HG03103 (cell line): Measurements from ENCODE around the gene CDH4.

Experiments
- ATAC-seq: cut with Tn5 transposase; IDR thresholded peaks from one replicate; pipeline ENCODE4 v1.9.1; 2021; ENCODE audit warnings: low read depth; ENCODE audit not compliant: unreplicated experiment

Gene CDH4

DNA sequence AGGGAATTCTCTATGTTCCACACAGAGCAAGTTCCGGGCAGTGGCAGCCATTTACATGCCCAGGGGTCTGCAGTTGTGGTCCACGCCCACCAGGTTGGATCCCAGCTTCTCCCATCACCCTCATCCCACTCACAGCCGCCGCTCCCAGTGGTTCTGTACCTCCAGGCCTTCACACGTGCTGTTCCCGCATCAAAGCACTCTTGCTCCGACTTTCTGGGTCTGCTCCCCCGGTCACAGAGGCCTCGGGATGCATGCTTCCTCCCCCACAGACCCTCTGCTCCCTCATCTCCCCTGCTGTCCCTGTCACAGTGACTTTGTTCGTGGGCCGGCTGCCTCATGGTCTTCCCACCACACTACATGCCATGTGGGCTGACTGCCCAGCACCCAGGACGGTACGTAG is 481.2 kb downstream of the CDH4 start:
- no peak for ATAC-seq

DNA sequence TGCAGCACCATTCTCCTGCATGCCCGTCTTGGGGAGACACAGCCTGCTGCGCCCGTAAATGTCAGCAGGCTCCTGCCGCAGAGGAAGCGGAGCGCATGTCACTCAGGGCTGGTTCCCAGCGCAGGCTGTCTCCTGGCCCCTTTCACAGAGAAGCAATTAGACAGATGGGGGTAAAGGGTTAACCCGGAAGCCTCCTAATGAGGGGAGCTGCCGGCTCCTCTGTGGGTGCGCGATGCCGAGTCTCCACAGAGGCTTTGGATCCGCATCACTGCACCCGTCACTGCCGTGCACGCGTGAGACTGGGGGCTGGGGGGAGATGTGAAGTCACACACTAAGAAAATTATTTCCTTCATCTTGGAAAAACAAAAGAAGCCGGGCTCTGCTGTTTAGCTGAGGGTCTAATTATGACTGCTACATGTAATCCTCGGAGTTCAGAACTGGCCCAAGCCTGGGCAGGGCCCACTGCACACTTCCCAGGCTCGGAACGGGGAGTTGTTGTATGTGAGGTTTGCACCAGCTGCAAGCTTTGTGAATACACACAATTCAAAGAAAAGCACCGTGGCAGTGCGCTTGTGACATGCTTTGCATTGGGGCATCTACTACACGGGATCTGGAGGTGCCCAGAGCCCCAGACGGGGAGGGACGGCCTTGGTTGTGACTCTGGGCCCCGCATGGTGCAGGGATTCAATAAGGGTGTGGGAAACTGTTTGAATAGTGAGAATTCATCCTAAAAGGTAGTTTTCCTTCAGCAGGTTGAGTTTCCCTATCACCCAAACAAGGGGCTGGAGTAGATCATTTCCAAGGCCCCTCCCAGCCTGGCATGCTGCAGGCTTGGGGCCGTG is 482.1 kb downstream of the CDH4 start:
- no peak for ATAC-seq

DNA sequence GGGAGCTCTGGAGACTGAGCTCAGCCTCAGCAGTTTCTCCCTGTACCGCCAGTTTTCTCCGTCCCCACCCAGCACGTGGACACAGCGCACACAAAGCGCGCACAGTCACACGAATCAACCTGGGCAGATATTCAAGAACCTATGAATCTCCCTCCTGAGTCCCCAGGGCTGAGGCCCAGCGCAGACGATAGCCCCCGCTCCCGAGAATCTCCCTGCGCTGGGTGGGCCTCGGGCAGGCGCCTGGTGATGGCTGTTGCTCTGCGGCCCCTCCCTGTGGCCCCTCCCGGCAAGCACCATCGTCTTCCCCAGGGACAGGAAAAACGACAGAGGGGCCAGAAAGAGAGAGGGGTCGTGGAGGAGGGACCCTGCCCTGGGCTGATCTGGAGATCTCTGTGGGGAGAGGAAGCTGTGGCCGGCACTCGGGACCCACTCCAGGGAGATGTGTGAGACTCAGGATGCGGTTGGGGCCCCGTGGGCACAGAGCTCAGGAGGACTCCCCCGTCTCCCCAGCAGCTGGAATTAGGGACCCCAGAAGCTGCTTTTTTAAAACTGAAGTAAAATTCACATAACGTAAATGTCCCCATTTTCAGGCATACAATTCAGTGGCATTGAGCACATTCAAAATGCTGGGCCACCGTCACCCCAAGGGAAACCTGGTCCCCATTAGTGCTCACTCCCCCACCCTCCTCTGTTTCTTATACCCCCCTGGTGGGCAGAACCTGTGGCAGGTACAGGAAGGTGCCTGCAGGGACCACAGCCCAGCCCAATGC is 482.9 kb downstream of the CDH4 start:
- no peak for ATAC-seq

DNA sequence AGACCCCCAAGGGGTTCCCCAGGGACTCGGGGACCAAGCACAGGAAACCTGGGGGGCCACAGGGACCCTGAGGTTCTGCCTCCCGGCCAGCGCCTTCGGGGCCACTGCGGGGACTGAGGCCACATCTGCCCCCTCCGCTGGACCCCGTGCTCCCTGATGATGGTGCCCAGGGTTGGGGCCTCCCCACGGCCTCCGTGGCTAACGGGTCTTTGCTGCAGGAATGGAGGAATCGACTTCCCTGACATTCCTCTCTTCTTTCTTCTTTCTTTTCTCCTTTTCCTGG is 483.4 kb downstream of the CDH4 start:
- ATAC-seq, result no peak

DNA sequence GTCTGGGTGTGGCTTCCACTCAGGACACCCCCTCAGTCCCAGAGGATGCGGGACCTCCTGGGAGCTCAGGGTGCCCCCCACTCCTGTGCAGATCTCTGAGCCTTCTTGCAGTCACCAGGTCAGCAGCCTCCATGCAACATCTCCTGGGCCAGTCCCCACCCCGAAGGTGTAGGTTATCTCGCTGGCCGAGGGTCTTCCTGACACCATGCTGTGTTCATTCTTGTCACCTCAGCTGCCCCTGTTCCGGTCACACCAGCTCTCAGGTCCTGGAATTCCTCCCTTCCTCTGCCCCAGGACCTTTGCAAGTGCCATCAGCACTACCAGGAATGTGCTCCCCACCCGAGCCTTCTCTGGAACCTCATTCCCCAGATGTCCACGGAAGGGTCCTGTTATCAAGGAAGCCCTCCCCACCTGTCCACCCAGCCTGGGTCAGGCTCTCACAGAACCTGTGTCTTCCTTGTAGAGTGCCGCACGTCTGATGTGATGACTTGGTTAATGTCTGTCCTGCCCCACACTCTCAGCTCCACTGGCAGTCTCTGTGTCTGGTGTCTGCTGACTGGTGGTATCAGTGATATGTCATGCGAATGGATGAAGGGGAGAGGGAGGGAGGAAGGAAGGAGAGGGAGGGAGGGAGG is 484.1 kb downstream of the CDH4 start:
- no peak for ATAC-seq

DNA sequence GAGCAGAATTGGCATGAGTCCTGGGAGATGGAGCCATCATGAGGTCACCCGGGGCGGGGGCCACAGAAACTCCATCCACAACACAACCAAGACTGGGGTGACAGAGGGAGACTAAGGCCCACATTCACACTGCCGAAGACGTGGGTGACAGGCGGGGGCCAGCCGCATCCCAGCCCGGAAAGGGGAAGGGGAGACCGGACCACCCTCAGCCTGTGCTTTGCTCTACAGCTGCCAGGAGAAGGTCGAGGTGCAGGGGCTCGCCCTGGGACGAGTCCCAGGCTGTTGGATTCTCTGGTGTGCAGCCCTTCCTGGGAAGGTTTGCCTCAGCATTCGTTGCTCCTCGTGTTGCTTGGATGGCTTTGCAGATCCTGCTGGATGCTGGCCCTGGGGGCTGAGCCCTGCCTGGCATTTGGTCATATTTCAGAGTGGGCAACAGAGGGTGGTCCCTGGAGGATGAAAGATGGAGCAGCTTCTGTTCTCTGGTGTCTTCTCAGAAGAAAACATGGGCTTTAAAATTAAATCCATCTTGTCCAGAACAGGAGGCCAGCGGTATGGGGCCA is 484.8 kb downstream of the CDH4 start:
- no peak for ATAC-seq

DNA sequence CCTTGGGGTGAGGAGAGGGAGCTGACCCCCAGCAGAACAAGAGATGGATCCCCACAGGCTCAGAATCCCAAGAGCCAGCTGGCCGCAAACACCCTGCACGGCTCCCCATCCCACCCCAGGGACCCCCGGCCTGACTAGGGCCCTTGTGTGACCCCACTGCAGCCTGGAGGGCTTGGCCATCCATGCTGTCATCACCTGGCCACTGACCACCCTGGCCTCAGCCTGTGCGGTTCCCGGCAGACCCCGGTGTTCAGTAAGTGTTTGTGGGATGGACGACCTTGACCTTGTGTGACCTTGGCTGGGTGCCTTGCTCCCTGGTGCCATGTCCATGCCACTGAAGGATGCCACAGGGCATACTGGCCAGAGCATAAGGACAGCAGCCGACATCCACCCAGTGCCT is 485.3 kb downstream of the CDH4 start:
- ATAC-seq, result no peak

DNA sequence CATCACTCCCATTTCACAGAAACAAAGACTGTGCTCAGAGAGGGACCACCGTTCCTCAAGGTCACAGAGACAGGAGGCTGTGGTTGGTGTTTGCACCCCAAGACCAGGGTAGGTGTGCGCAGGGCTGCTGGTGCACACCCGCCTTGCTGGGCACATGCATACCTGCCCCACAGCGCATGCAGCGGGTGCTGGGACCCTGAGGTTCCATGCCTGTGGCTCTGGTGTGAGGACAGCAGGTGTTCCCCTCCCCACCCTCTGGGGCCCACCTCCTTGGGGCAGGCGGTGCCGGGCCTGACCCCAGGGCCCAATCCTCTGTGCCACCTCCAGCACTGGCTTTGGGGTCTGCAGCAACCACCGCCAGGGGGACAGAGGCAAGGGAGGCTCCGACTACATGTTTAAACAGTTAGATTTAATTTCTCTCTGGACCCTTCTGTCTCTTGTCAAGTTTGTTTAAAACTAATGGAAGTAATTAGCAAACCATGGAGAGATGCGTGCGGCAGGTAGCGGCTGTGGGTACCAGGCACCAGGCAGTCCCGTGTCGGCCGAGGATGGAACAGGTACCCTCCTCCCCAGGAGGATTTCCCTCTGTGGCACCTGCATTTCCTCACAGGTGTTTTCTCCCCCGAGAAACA is 485.9 kb downstream of the CDH4 start:
- no peak for ATAC-seq

DNA sequence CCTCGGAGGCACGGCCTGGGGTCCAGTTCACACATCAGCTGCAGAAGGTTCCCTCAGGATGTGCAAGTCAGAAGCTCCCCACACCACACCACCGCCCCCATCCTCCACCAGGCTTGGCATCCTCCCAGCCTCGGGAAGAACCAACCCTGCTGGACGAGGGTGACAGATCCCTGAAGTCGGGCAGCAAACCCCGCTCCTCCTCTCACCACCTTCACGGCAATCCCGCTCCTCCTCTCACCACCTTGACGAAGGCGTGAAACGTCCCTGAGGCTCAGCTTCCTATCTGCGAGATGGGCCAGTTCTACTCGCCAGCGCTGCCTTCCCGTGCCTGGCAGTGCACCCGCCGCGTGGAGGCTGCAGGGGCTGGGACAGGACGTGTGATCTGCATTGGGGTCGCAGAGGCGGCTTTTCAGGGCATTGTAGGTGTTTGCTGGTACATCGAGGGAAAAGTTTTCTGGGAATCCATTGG is 486.6 kb downstream of the CDH4 start:
- ATAC-seq, result no peak

DNA sequence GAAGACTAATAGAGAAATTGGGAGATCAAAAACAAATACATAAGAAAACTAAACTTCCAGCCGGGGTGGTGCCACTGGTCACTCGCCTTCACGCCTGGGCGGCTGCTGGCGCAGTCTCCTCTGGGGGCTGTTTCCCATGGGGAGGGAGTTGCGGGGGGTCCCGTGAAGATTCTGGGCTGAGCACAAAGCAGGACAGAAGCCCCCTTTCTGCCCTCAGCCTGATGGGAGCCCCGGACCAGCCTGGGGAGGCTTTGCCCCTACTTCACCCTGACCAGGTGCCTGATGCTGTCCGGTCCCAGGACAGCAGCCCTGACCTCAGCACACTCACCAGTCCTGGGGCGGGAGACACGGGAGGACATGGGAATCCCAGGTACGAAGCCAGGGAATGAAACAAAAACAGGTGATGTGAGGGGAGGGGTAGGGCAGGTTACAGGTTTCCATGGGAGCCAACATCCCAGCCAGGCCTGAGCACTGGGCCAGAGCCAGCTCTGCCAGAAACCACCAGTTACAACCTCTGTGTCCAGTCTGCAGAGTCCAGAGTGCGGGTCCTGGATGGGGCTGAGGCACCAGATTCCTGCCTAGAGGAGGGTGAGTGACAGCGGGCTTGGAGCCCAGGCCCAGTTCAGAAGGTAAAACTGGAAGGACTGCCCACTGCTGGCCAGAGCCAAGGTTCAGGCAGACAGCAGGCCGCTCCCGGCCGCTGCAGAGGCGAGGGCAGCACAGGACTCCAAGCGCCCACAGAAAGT is 487.2 kb downstream of the CDH4 start:
- no peak for ATAC-seq

DNA sequence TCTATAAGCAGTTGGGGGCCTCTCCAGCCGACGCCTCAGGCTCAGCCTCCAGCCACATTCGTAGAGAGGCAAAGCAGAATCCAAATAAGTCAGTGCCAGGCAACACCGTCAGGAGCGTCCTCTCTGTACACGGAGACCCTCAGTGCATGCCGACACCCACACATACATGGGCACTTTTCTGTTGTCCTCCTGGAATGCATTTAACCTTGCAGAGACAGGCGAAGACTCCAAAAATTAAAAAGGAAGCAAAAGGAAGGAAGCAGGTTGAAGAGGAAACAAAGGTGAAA is 487.7 kb downstream of the CDH4 start:
- ATAC-seq, result no peak

DNA sequence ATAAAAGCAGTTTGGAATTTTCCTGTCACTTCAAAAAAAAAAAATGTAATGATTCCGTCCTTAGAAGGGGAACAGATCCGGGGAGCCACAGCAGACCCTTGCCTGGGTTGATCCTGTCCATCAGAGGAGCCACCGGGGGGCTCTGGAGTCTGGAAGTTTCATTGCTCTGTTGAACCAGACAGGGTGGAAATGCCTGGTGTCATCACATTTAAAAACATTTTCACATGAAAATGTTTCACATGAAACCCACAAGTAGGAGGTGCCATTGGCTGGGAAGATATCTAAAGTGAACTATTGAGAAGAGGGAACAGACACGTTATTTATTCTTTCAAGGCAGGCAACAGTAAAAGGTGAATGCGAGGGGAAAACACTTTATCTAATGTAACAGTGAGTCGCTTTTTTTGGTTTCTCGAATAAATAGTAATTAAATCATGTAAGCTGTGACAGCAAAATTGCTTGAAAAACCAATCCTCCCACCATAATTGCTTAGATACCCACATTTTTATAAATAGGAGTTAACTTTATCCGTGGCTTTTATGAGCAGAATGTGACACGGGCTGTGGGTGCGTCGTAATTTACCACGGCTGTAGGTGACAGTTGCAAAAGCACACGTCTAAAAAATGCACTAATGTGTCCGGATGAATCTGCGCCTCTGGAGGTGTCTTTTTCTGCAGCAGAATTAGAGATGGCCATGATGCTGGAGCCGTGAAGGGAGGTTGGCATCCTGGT is 490.2 kb downstream of the CDH4 start:
- no peak for ATAC-seq

DNA sequence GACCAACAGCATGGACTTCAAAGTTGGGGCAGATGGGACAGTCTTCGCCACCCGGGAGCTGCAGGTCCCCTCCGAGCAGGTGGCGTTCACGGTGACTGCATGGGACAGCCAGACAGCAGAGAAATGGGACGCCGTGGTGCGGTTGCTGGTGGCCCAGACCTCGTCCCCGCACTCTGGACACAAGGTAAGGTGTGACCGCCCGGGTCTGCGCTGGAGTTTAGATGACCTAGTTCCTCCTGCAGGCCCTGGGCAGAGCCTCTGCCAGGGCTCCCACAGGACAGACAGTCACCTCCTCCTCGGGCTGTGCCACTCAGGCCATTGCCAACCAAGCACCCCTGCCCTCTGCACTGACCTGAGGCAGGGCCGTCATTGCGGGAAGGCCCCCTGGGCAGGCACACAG is 491.5 kb downstream of the CDH4 start:
- no peak for ATAC-seq

DNA sequence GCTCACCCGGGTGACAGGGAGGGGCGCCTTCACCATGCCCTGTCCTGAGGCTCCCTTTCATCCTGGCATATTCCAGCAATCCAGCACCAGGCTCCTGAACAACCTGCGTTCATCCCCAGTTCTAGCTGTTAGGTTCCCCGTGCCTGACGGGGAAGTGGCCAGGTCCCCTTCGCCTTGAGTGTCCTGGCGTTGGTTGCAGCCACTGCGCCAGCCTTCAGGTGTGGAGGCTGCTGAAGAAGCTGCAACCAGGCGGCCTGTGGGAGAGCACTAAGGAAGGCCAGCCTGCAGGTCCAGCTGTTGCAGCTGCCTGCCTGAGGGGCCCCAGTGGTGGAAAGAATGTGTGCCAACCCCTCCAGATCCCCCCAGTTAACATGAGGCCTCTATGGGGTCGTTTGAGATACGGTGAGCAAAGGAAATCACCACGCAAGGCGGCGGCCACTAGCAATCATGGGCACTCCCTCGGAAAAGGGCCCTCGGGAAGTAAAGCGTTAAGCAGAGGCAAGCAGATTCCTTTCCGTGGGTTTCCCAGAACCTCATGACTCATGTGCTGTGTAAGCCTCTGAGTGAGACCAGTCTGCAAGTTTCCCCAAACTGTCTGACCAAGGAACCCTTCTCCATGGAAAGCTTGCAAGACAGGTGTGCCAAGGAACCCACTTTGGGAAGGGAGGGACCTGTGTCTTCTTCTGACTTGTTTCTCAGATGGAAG is 492.8 kb downstream of the CDH4 start:
- ATAC-seq, result no peak

DNA sequence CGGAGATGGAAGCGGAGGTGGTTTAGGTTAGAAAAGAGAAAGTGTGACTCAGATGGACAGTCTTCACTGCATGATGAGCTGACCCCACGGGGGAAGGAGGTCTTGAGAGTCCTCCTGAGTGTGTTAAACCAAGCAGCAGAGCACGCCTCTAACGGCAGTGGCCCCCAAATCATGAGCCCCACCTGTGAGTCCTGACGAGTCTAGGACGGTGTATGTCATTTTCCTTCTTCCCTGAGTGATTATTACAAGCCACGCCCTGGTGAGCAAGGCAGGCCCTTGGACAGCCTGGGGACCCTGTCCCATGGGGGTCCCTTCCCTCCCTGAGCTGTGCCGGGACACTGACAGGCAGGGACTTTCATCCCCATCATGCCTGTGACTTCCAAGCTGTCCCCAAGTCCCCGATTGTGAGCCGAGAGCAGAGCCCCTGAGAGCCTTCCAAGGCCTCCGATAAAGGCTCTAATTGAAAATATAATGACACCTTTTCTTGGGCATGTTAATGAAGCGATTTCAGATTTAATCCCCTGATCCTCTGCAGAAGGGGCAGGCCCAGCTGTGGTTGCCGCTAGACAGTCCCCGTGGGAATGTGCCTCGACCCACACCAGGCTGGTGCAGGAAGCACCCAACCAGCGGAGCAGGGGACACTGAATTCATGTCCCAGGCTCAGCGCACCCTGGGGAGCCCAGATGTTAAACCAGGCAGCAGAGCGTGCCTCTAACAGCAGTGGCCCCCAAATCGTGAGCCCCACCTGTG is 493.5 kb downstream of the CDH4 start:
- no peak for ATAC-seq

DNA sequence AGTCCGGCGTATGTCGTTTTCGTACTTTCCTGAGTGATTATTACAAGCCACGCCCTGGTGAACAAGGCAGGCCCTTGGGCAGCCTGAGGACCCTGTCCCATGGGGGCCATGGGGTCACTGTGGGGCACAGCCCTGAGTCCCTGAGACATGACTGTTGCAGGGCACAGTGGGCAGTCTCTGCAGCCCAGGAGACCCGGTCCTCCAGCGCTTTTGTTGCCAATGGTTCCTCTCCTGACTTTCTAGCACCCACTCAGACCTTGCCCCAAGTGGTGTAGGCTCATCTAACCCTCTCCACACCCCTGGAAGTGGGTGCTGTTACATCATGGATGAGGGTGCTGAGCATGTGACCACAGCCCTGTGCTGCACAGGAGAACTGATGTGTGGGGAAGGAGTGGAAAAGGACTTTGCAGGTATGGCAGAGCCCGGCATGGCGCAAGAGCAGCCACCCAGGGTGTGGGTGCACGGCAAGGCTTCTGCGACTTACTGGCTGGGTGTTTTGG is 494.1 kb downstream of the CDH4 start:
- no peak for ATAC-seq

DNA sequence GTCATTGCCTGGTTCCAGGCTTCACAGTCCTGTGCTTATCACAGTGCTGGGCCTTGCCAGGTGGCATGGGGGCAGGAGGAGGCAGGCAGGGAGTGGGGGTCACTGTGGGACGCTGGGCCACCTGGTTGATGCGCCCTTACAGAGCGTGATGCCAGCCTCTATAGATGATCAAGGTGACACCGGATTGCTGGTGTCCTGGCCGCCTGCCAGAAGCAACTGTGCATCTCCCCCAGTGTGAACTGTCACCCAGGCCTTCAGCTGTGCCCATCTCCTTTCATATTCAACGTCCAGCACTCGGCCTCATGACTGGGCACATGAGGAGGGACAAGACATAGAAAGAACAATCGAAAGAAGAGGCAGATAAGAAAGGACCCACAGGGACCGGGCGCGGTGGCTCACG is 494.7 kb downstream of the CDH4 start:
- ATAC-seq, result no peak

DNA sequence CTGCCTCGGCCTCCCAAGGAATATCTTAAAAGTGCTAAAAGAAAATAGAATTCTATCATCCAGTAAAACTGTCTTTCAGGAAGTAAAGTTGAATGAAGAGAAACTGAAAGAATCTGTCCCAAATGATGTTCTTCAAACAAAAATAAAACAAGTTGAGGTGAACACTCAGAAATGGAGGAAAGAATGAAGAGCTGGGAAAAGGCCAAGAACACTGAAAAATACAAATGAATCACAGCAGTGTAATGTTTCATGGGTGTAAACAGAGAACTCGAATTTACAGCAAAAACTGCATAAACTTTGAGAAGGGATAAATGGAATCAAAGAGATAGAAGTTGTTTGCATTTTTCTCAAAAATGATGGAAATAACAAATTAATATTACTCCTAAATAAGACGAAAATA is 496.3 kb downstream of the CDH4 start:
- no peak for ATAC-seq
